HG03108 (cell line): ENCODE data around the gene RECQL5.

Experiments used
- ATAC-seq: cut with Tn5 transposase; IDR thresholded peaks from one replicate; pipeline ENCODE4 v1.9.1; 2021; ENCODE audit warnings: moderate library complexity; ENCODE audit not compliant: unreplicated experiment

RECQL5 gene

DNA sequence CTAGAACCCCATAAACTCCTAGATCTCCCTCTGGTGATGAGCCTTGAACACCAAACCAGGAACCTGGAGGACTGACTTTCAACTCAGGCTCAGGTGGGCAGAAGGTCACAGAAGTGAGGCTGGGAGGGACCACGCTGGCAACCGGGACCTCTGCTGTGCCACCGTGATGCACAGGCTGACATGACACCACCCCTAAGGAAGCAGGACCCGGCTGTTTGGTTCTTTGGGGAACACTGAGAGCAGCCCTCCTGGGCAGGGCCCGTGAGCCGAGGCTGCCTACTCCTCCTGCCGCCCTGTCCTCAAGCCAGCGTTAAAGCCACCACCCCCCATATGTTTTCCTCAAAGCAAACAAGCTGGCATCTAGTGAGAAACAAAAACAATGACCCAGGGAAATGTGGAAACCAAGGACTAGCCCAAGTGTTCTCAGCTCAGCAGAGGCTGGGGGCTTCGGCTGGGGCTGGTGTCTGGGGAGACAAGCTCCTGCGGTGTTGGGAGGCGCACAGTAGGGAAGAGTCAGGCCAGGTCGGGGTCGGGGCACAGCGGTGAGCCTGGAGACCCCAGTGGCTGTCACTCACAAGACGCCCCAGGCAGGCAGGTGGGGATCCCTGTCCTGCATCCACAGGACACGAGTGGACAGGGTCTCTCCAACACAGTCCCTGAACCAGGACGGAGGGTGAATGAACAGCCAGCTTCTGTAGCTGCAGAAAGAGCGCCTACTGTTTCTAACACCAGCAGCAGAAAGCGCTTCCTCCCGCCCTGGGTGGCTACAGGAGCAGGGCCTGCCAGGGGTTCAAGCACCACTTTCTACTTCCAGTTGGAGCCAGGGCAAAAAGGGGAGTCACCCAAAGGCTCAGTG lies 32.0 kb downstream of the RECQL5 start:
- no peak for ATAC-seq

DNA sequence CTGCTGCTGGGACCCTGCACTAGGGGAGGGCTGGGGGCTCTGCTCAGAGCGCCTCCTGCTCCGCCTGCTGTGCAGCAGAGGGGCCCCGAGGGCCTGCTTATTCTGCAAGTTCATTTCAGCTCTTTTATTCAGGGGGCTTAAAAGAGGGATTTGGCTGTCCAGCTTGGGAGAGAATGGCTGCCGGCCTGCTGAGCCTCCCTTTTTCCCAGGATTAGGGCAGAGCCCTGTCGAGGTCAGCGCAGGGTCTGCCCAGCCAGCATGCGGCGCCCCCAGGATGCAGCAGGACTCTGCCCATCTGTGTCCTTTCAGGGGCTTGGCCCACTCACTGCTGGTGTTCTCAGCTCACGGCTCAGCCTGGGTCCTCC lies 32.6 kb downstream of the RECQL5 start:
- ATAC-seq: no peak

GRCh38 chr17:75633486-75634375 lies 33.2 kb downstream of the RECQL5 start:
- ATAC-seq: no peak

GRCh38 chr17:75632863-75633485 lies 34.0 kb downstream of the RECQL5 start, which contains the start of gene SMIM5:
Gene SMIM5 (plus strand): TSS chr17:75633434. CDS start chr17:75640202, 6,768 bp downstream.
- ATAC-seq: no peak

DNA sequence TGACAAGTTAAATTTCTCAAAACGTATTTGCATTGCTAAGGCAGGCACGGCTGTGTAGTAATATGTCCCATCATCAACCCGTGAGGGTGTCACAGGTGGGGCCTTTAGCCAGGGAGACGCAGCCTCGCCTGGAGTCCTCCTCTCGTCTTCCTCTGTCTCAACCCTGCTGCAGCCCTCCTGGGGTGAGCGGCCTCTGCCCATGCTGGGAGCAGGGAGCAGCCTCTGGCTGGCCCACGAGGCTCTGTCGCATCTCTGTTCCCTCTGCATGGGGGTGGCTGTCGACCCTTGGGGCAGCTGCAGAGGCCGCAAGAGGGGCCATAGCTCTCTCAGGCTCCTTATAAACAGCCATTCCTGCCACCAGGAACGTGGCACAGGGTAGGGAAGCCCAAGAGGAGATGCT lies 34.5 kb downstream of the RECQL5 start:
- no peak for ATAC-seq

DNA sequence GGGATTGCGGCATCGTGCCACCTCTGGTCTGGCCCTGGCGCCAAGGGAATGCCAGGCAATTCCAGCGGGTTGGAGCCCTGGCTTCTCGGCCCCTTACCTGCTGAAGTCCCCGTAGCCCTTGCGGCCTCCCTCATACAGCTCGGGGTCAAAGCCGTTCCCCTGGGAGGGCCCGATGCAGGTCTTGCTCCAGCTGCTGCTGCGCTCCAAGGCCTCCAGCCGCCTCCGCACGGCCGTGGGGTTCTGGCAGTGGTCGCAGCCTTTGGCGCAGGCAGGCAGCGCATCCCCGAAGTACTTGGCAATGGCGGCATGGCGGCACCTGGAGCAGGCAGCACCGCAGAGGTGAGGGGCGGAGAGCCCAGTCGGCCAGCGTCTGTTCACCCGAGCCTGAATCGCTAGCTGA lies 35.6 kb downstream of the RECQL5 start:
- no peak for ATAC-seq

- no peak for ATAC-seq
Observed at GRCh38 chr17:75630071-75630917, 36.7 kb downstream of the RECQL5 start.

DNA sequence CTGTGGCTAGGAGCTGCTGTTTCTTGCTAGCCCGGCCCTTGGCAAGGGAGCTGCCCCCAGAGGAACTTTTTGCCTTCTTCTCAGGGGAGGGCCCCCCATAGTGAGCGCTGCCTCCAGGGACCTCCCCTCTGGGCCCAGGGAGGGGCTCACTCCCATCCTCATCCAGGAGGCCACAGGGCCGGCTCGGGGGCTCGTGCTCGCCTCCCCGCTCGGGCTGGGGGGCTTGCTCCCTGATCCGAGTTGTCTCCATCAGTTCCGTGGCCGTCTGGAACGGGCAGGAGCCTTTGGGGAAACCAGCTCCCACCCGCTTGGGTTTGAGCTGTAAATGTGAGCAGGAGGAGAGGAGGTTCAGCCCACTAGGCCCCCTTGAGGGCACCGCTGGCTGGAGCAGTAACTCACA lies 37.8 kb downstream of the RECQL5 start:
- no peak for ATAC-seq

- no peak for ATAC-seq
Observed at GRCh38 chr17:75628425-75628824, 38.5 kb downstream of the RECQL5 start.

GRCh38 chr17:75627094-75627493 lies 39.9 kb downstream of the RECQL5 start:
- ATAC-seq: no peak

DNA sequence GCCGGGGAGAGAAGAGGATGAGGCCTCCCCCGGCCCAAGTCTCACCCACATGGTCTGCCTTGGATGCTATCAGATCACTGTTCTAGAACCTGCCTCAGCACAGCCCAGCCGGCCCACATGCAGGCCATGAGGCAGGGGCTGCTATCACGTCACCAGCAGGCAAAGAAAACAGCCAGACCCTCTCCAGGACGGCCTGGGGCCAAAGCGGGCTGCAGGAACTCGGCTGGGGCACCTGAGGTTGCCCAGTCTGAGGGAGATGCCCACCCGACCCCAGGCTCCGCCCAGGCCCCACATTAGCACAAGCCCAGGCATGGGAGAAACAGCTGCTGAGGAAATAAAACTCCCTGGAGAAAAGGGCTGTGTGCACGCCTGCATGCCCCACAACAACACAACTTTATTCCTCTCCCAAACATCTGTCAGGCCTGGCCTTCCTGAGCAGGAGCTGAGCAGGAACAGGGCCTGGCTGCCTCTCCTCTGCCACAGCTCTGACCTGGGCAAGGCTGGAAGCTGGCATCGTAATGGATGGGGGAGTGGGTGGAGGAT lies 40.4 kb downstream of the RECQL5 start:
- no peak for ATAC-seq

GRCh38 chr17:75625813-75626486 lies 41.0 kb downstream of the RECQL5 start:
- no peak for ATAC-seq

GRCh38 chr17:75624714-75625345 lies 42.1 kb downstream of the RECQL5 start:
- ATAC-seq: no peak

DNA sequence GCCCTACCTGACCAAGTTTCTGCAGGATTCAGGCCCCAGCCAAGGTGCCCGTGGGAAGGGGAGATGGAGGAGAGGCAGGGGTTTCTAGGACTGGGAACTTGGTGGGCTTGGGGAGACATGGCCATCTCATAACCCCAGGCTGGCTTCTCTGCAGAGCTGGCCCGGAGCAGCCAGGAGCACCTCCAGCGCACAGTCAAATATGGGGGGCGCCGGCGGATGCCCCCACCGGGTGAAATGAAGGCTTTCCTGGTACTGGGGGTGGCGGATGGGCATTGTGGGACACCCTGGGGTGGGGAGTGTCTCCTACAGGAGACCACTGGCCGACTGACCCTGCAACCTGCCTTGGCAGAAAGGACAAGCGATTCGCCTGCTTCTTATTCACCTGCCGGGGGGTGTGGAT lies 42.9 kb downstream of the RECQL5 start:
- ATAC-seq: no peak

DNA sequence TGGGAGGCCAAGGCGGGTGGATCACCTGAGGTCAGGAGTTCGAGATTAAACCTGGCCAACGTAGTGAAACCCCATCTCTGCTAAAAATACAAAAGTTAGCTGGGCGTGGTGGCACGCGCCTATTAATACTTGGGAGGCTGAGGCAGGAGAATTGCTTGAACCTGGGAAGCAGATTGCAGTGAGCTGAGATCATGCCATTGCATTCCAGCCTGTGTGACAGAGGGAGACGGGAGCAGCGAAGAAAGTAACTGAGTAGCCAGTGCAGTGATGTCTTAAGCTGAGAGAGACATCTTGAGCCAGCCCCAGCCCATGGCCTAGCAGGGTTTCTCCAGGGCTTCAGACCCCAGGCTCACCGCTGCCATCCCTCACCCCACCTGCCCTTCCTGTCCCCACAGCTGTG lies 43.6 kb downstream of the RECQL5 start:
- no peak for ATAC-seq

GRCh38 chr17:75622771-75623273 lies 44.1 kb downstream of the RECQL5 start:
- ATAC-seq: no peak

GRCh38 chr17:75622076-75622475 lies 44.9 kb downstream of the RECQL5 start:
- no peak for ATAC-seq

DNA sequence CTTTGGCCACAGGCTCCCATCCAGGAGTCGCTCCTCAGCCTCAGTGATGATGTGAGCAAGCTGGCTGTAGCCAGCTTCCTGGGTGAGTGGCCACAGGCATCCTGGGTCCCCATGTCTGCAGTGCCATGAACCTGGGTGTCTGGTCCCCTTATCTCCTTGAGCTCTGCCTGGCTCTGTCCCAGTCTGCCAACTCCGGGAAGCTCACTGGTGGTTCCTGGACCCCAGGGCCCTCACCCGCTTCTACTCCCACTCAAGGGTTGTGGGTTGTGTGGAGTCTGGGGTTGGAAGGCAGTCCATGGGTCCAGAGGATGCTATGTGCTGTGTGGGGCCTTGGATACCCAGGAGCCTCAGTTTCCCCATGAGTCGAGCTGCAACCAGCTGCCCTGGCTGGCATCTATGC lies 45.5 kb downstream of the RECQL5 start:
- no peak for ATAC-seq
